Measurements from ENCODE around the gene L1CAM.

GRCh38 chrX:153884590-153884989 lies 1.4 kb downstream of the L1CAM start:
- TF ChIP-seq, protein P1, sequence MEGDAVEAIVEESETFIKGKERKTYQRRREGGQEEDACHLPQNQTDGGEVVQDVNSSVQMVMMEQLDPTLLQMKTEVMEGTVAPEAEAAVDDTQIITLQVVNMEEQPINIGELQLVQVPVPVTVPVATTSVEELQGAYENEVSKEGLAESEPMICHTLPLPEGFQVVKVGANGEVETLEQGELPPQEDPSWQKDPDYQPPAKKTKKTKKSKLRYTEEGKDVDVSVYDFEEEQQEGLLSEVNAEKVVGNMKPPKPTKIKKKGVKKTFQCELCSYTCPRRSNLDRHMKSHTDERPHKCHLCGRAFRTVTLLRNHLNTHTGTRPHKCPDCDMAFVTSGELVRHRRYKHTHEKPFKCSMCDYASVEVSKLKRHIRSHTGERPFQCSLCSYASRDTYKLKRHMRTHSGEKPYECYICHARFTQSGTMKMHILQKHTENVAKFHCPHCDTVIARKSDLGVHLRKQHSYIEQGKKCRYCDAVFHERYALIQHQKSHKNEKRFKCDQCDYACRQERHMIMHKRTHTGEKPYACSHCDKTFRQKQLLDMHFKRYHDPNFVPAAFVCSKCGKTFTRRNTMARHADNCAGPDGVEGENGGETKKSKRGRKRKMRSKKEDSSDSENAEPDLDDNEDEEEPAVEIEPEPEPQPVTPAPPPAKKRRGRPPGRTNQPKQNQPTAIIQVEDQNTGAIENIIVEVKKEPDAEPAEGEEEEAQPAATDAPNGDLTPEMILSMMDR (IDR thresholded peaks at IDR 0.05) = no peak
- no peak for TF ChIP-seq POLR2A (IDR thresholded peaks at IDR 0.05)

All from lower leg skin (tissue), 3 donors.